Measurements from ENCODE around the gene KCTD12.

Gene KCTD12

GRCh38 chr13:76852986-76853385, 33.2 kb downstream of the KCTD12 start:
- Histone ChIP-seq H3K4me3 (ENCODE audit: low read depth, low read length) (no peak overlapping the region), H3K36me3 (no peaks in the 10 kb centered on the region), H3K27me3 (ENCODE audit: insufficient read depth, low read depth, severe bottlenecking) (no peaks in the 10 kb centered on the region), H3K9me3 (ENCODE audit: severe bottlenecking) (no peaks in the 10 kb centered on the region), H3K27ac (no peak overlapping the region)
- no peak for TF ChIP-seq CTCF (IDR thresholded peaks at IDR 0.05; ENCODE audit: low read depth, low read length)
- no peak for DNase-seq

- TF ChIP-seq CTCF (IDR thresholded peaks at IDR 0.05; ENCODE audit: low read depth, low read length): no peak
- no peak overlapping the region for H3K4me3 ChIP-seq (ENCODE audit: low read depth, low read length)
- no peaks in the 10 kb centered on the region for H3K27me3 ChIP-seq (ENCODE audit: insufficient read depth, low read depth, severe bottlenecking)
- no peaks in the 10 kb centered on the region for H3K9me3 ChIP-seq (ENCODE audit: severe bottlenecking)
- no peak for DNase-seq
- no peak overlapping the region for H3K27ac ChIP-seq
- H3K36me3 ChIP-seq: no peaks in the 10 kb centered on the region
Observed at GRCh38 chr13:76851961-76852360, 34.2 kb downstream of the KCTD12 start.

GRCh38 chr13:76849493-76849892, 36.7 kb downstream of the KCTD12 start:
- no peaks in the 10 kb centered on the region for H3K27me3 ChIP-seq (ENCODE audit: insufficient read depth, low read depth, severe bottlenecking)
- no peak for TF ChIP-seq CTCF (IDR thresholded peaks at IDR 0.05; ENCODE audit: low read depth, low read length)
- H3K27ac ChIP-seq: no peak overlapping the region
- DNase-seq: no peak
- H3K4me3 ChIP-seq (ENCODE audit: low read depth, low read length): no peak overlapping the region
- H3K36me3 ChIP-seq: no peaks in the 10 kb centered on the region
- no peaks in the 10 kb centered on the region for H3K9me3 ChIP-seq (ENCODE audit: severe bottlenecking)

- H3K27ac ChIP-seq: no peak overlapping the region
- no peaks in the 10 kb centered on the region for H3K9me3 ChIP-seq (ENCODE audit: severe bottlenecking)
- DNase-seq: peak; percentile 7
- TF ChIP-seq CTCF (IDR thresholded peaks at IDR 0.05; ENCODE audit: low read depth, low read length): no peak
- no peak overlapping the region for H3K4me3 ChIP-seq (ENCODE audit: low read depth, low read length)
- no peaks in the 10 kb centered on the region for H3K27me3 ChIP-seq (ENCODE audit: insufficient read depth, low read depth, severe bottlenecking)
- H3K36me3 ChIP-seq: no peaks in the 10 kb centered on the region
Observed at GRCh38 chr13:76848596-76848995, 37.6 kb downstream of the KCTD12 start.

DNA sequence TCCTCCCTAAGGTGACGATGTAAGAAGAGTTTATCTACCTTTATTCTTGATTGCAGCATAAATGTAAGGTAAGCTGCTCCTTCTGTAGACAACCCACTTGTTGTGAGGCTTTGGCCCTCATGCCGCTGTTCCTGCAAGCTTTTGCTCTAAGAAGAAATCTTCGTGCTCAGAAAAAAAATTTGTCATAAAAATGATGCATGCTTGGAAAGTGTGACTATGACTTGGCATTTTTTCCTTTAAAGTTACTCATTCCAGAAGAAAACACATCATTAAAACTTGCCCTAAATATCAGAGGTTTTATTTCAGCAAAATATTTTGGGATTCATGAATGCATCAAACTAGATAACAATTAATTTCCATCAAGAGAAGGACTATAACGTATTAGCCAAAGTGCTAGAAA, 39.8 kb downstream of the KCTD12 start:
- no peak for TF ChIP-seq CTCF (IDR thresholded peaks at IDR 0.05; ENCODE audit: low read depth, low read length)
- no peaks in the 10 kb centered on the region for H3K27me3 ChIP-seq (ENCODE audit: insufficient read depth, low read depth, severe bottlenecking)

DNA sequence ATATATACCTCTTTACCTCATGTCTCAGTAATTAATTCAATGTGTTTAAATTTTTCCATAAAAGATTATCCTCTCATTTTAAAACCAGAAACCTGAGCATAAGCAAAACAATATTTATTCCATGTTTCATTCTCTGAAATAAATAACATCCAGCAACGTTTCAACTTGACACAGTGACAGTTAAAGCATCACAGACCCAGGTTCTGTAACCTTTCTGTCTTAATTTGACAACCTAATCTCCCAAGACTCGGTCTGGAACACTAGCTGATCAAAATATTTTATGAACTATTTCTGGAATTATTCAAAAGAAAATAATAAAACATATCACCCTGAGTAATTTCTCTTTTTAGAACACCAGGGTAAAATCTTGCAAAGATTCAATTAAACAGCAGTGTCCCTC, 40.3 kb downstream of the KCTD12 start:
- Histone ChIP-seq H3K27ac (no peak overlapping the region), H3K9me3 (ENCODE audit: severe bottlenecking) (no peaks in the 10 kb centered on the region), H3K4me3 (ENCODE audit: low read depth, low read length) (no peak overlapping the region), H3K27me3 (ENCODE audit: insufficient read depth, low read depth, severe bottlenecking) (no peaks in the 10 kb centered on the region), H3K36me3 (no peaks in the 10 kb centered on the region)
- DNase-seq: no peak
- no peak for TF ChIP-seq CTCF (IDR thresholded peaks at IDR 0.05; ENCODE audit: low read depth, low read length)

More for the DNA sequence above, 39.8 kb downstream of the KCTD12 start:
- Histone ChIP-seq H3K9me3 (ENCODE audit: severe bottlenecking) (no peaks in the 10 kb centered on the region), H3K4me3 (ENCODE audit: low read depth, low read length) (no peak overlapping the region), H3K36me3 (no peaks in the 10 kb centered on the region), H3K27ac (no peak overlapping the region)
- no peak for DNase-seq

Data from WERI-Rb-1 (cell line).